GM13977 (cell line): ENCODE measurements around the gene ARHGEF10L.

Source experiments
- DNase-seq: peaks from one replicate; pipeline ENCODE4 v3.0.0; 2012; ENCODE audit warnings: low spot score
- in situ Hi-C: fragments of 300-500 bp; cut with MboI; formaldehyde crosslinking; loops from one replicate; pipeline ENCODE4 v1.12.0; 2022; ENCODE audit warnings: low sequenced_read_pairs, low pct_unique_long_range_greater_than_20kb, mixed read lengths, inconsistent platforms; ENCODE audit not compliant: unreplicated experiment
- TF ChIP-seq, protein P1 (sequence below): IDR thresholded peaks from 2 replicates; pipeline ENCODE4 v1.5.1; 2012; ENCODE audit warnings: mild to moderate bottlenecking, control low read depth; ENCODE audit not compliant: insufficient read depth; ENCODE audit errors: extremely low read depth, missing control alignments

Gene ARHGEF10L

DNA sequence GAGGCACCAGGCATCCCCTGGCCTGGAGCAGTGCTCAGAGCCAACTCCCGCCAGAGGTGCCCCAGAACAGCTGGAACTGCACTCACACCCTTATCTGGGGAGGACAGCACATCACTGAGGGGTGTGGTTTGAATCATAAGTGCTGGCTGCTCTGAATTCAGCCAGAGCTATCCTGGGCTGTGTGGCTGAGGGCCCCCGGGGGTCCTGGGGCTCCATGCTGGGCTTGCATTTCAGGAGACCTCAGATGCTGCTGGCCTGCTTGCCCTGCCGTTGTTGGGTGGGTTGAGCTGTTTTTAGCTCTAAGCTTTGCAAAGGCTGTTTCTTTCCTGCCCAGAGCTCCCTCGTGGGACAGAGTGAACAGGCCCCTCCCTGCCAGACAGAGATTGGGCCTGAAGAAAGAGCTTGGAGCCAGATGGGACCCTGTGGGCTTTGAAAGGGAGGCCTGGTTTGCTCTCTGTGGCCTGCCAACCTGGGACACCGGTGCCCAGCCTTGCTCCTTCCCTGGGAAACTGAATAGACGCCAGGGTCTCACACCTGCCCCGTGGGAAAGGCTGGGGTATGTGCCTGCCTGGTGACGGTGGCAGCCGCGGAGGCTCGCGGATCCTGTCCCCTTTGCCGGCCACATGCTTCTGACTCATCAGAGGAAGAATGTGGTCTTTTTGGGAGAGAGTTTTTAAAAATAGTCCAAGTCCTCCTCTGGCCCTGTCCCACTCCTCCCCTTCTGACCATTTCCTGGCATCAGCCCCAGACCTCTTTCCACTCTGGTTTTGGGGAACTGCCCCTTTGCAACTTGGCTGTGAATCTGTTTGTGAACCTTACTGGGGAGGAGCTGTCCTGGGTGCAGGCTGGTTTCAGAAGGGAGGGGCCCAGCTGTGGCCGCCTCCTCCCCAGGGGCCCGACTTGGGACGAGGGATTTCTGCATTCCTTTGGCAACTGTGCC is 30.0 kb downstream of the ARHGEF10L start:
- in situ Hi-C loops, result no loop called here
- TF ChIP-seq, protein P1, sequence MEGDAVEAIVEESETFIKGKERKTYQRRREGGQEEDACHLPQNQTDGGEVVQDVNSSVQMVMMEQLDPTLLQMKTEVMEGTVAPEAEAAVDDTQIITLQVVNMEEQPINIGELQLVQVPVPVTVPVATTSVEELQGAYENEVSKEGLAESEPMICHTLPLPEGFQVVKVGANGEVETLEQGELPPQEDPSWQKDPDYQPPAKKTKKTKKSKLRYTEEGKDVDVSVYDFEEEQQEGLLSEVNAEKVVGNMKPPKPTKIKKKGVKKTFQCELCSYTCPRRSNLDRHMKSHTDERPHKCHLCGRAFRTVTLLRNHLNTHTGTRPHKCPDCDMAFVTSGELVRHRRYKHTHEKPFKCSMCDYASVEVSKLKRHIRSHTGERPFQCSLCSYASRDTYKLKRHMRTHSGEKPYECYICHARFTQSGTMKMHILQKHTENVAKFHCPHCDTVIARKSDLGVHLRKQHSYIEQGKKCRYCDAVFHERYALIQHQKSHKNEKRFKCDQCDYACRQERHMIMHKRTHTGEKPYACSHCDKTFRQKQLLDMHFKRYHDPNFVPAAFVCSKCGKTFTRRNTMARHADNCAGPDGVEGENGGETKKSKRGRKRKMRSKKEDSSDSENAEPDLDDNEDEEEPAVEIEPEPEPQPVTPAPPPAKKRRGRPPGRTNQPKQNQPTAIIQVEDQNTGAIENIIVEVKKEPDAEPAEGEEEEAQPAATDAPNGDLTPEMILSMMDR, result no peak
- no peak for DNase-seq

DNA sequence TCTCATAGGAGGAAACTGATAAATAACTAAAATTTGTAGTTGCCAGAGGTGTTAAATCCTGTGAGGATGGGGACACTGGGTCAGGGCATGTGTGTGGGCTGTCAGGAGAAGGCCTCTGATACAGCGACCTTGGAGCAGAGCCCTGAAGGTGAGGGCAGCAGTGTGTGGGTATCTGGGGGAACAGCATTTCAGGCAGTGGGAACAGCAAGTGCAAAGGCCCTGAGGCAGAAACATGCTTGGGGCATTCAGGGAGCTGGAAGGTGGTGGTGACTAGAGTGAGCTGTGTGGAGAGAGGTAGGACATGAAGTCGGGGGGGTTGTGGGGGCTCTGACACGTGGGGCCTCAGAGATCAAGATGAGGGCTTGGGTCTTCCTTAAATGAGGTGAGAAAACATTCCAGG is 30.7 kb downstream of the ARHGEF10L start:
- no peak for DNase-seq
- in situ Hi-C loops, result no loop called here
- TF ChIP-seq, protein P1, result no peak

DNA sequence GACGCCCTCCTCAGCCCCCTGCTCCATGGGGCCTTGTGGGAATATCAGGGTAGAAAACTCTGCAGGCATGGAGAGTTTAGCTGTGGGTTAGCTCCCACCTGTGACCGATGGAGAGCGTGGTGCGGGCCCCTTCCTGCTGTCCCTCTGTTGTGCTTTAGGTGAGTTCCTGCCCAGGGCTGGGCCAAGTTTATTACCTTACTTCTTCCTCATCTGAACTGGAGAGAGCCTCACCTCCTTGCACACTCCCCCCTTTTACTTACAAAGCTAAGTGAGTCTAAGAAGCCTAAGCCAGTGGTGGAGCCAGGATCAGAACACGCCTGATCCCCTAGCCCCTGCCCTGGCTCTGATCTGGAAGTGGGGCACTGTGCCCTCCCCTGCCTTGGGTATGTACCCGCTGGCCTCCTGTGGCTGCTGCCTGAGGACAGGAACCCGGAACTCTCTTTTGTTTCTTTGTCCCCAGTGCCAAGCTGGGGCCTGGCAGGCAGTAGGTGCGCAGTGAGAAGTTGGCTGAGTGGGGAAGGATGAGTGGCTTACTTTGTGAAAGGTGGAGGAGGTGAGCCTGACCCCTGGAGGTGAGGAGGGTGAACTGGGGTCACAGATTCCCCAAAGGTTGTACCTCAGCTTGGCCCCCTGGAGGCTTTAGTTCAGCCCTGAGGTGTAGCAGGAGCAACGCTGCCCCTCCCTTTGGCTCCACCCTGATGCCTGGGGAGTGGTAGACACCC is 32.9 kb downstream of the ARHGEF10L start:
- no peak for DNase-seq
- TF ChIP-seq, protein P1, result peak; percentile 35
- in situ Hi-C loops, result no loop called here

DNA sequence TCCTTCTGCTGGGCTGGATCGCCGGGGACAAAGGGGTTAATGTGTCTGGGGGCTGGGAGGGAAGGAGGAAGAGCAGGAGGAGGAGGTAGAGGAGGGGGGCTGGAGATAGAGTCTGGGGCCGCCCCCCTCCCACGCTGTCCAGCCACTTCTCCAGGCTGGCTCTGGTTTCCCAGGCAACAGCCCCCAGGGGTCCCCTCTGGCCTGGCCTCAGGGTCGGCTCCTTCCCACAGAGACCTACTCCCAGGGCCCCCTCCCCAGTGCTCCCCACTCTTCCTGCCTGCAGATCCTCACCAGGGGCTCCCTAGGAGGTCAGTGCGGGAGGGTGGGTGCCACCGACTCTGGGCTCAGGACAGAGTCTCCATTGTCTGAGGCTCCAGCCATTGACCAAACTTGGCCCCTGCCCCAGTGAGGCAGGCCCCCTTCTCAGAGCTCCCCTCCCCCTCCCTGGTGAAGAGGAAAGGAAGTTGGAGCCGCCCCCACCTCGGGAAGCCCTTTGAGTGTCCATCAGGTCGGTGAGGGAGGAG is 34.1 kb downstream of the ARHGEF10L start:
- TF ChIP-seq, protein P1, result no peak
- in situ Hi-C loops, result no loop called here
- DNase-seq, result no peak

DNA sequence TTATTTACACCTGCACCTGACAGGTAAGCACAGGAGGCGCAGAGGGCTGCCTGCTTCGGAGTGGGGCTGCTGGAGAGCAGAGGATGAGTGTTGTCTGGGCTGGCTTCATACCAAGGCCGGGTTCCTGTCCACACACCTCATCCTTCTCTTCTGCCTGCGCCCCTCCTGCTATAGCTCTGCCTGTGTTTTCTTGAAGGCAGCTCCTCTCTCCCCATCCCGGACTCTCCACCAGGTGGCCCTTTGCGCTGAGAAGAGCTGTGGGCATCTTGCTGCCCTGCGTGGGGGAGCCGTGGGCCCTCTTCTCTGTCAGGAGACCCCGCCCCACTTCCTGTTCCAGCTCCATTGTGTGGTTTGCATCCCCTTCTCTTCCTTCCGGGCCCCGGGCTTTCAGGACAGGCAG is 35.0 kb downstream of the ARHGEF10L start:
- TF ChIP-seq, protein P1, result peak; percentile 3
- no peak for DNase-seq
- in situ Hi-C loops, result no loop called here

DNA sequence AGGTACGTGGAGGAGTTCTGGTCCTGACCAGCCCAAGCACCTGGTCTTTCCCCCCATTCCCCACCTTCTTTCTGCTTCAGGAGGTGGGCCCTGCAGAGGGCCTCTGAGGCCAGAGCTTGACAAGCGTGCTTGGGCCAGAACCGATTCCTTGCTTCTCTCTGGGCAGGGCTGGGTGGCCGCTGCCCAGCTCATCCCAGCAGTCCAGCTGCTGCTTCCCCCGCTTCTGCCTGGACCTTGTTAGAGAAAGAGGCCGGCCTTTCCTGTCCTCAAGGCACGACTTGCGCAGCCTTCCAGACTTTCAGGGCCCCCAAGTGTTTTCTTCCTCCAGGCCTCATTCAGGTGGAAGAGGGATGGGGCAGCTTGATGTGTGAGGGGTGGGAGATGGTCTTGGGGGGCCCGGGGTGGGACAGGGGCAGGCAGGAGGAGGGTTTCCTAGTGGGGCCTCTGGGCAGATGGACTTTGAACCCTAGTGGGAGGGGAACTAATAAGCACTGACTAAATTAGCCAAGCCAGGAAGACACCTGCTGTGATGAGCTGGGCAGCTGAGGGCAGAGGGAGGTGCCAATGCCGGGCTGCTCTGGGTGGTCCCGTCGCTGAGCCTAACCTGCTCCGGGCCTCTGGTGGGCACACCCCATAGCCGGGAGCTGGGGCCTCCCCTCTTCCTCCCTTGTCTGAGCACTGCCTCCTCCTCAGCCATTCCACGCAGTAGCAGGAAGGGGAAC is 36.5 kb downstream of the ARHGEF10L start:
- in situ Hi-C loops, result no loop called here
- DNase-seq, result no peak
- TF ChIP-seq, protein P1, result no peak
